Heart left ventricle (tissue), 16 donors: Measurements from ENCODE around the gene HOXB2. TPM values are rescaled to one million over a fixed set of nuclear protein-coding genes. Genes with fewer than 3 reads are reported as not detected.

ENCODE experiments used
- ATAC-seq, 4 donors: fragments of 200-7000 bp; cut with Tn5 transposase; one replicate each; pipeline ENCODE4 v1.9.1; 2020 to 2022; ENCODE audit warnings: moderate library complexity in 4 of 4, mild to moderate bottlenecking in 3 of 4, moderate number of reproducible peaks in 1 of 4
- DNase-seq, 5 donors: peaks; one replicate each; pipeline ENCODE4 v3.0.0-alpha.2; 2020
- H3K27ac ChIP-seq, 12 donors: fragments of 200-600 bp; sonication (generic) in 4 of 12; one replicate each; pipeline versions ENCODE4 v1.5.0 to v1.8.0; 2016 to 2022; ENCODE audit warnings: mild to moderate bottlenecking in 2 of 12
- H3K27me3 ChIP-seq, 9 donors: fragments of 200-600 bp; sonication (generic) in 2 of 9; one replicate each; pipeline versions ENCODE4 v1.5.1 to v1.8.0; 2016 to 2022; ENCODE audit warnings: mild to moderate bottlenecking in 3 of 9
- H3K36me3 ChIP-seq, 9 donors: fragments of 200-600 bp; sonication (generic) in 2 of 9; one replicate each; pipeline versions ENCODE4 v1.5.0 to v1.8.0; 2018 to 2022; ENCODE audit warnings: mild to moderate bottlenecking in 2 of 9
- H3K4me1 ChIP-seq, 12 donors: fragments of 200-600 bp; sonication (generic) in 4 of 12; one replicate each; pipeline versions ENCODE4 v1.5.0 to v1.8.0; 2016 to 2022; ENCODE audit warnings: mild to moderate bottlenecking in 3 of 12
- H3K4me3 ChIP-seq, 12 donors: fragments of 200-600 bp; sonication (generic) in 4 of 12; one replicate each; pipeline versions ENCODE4 v1.5.0 to v1.8.0; 2017 to 2022; ENCODE audit warnings: mild to moderate bottlenecking in 9 of 12, moderate library complexity in 4 of 12
- H3K9me3 ChIP-seq, 12 donors: fragments of 200-600 bp; sonication (generic) in 4 of 12; one replicate each; pipeline versions ENCODE4 v1.5.0 to v1.8.0; 2016 to 2022; ENCODE audit warnings: mild to moderate bottlenecking in 1 of 12
- POLR2A ChIP-seq, 2 donors: fragments of 450-650 bp; IDR thresholded peaks; one replicate each; pipeline ENCODE4 v1.6.1; 2017; ENCODE audit warnings: antibody characterized with exemption in 2 of 2, mild to moderate bottlenecking in 2 of 2, moderate library complexity in 2 of 2
- WGBS, 4 donors: extraction: QIAGEN DNeasy Blood & Tissue Kit in 2 of 4; methylation state at CpG; one replicate each; pipeline versions ENCODE4 v1.1.5 to v1.1.7; 2013 to 2018; 5-methylcytosine and 5-hydroxymethylcytosine counted together
- intact Hi-C, 10 donors: fragments of 100-400 bp; cut with DNase I; formaldehyde crosslinking; loops; one replicate each; pipeline versions ENCODE4 v1.11.1 to v1.14.2; 2022
- polyA plus RNA-seq, 2 donors: library from polyadenylated mRNA; stranded (reverse); fragments of 200-250 nt; gene quantifications; one replicate each; pipeline ENCODE4 v1.2.3, GENCODE V29; 2013
- total RNA-seq, 9 donors: library from RNA; depleted of rRNA in 2 of 9; stranded (reverse); fragments of >200 nt in 2 of 9; fragmentation: NEBNext Ultra II Directional in 3 of 9; extraction: Animal tissue kit (Norgen Biotek cat#: 25700) in 3 of 9; gene quantifications; one replicate each; pipeline versions ENCODE4 v1.1.0 to v1.2.4, GENCODE V29; 2016 to 2023
- TF ChIP-seq, protein P1 (sequence below), 12 donors: fragments of 200-600 bp; sonication (generic) in 4 of 12; IDR thresholded peaks; one replicate each; pipeline versions ENCODE4 v1.5.0 to v1.8.0; 2018 to 2022; ENCODE audit warnings: antibody characterized with exemption in 12 of 12, mild to moderate bottlenecking in 5 of 12
- donor health status: ischemic (EF 13 %, LVEDD 7.1; RV severe dilation, severe dysfunction).
- donor health status: healthy with polysubstance abuse.
- donor health status: DM: no; HTN: yes; CAD: no.
- donor health status: DM: no; HTN: no; CAD: no.
- donor health status: ischemic (EF 25% LVEDD 6.9; RV normal size, moderate dysfunction).
- donor health status: ischemic (EF 25% LVEDD 5.7; RV mildly dilated, moderate dysfunction).
- donor health status: healthy.
- donor health status: DM: yes; HTN: yes; CAD: no.
- donor health status: ischemic (EF 35%, LVEDD 5.7; RV mildly dilated, moderate dysfunction).
- donor health status: nonischemic (EF 11% LVEDD 7.7; RV severe dilation, severe dysfunction).
- donor health status: DM: yes; HTN: yes; CAD: no.
- donor health status: PGD.
- donor health status: ischemic (EF 29% LVEDD 5.4; RV normal size, mild dysfunction).
- donor health status: nonischemic (EF 23%, LVEDD 6.1; RV moderate dilation, normal function).

The HOXB2 gene
- total and polyA plus RNA-seq, 11 donors, result 0.81 to 6.9 (median 3.0) TPM

DNA sequence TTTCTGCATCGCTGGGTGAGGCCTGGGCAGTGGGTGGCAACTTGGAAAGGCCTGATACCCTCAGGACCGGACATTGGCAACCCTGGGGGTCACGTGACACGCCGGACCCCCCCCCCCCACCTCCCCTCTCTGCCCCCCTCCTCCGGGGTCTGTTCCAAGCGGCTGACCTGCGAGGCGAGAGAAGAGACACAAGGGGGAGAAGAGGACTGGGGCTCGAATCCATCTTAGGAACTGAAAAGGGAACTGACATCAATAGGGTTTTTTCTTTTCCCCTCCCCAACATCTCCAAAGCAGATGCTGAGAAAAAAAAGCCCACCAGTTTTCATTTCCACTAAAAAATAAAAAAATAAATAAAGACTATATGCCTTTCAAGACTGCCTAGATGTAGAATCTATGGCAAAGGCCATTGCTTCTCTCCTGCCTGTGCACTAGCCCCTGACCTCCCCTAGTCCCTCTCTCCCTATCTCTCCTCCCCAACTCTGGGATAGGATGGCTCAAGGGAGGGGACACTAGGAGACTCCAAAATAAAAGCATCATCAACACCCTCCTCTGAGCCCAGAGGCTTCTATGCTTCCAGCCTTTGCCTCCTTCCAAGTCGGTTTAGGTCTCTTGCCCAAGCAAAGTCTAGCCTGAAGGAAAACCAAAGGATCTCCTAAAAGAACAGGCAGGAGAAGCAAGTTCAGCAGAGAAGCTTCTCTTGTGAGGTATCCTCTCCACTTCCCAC is 7.7 kb upstream of the HOXB2 start:
- ATAC-seq (no peak), DNase-seq (no peak)
- WGBS, 4 donors, result 24 to 68% (median 47%) methylated on average over 9 to 11 of the region's 11 CpGs
- Histone ChIP-seq H3K36me3 (peaks cover 0 to 10% (median 0%) of the 10 kb centered on the region in 9 donors), H3K27me3 (peaks cover 0 to 93% (median 65%) of the 10 kb centered on the region in 9 donors), H3K4me3 (no peak overlapping the region), H3K27ac (peak overlapping the region in 1 of 12 donors; percentile 90), H3K4me1 (peaks cover 0 to 32% (median 0%) of the 10 kb centered on the region in 12 donors), H3K9me3 (no peaks in the 10 kb centered on the region)
- intact Hi-C loops, result no loop called here
- TF ChIP-seq POLR2A (IDR thresholded peaks at IDR 0.05), result no peak
- TF ChIP-seq, protein P1, sequence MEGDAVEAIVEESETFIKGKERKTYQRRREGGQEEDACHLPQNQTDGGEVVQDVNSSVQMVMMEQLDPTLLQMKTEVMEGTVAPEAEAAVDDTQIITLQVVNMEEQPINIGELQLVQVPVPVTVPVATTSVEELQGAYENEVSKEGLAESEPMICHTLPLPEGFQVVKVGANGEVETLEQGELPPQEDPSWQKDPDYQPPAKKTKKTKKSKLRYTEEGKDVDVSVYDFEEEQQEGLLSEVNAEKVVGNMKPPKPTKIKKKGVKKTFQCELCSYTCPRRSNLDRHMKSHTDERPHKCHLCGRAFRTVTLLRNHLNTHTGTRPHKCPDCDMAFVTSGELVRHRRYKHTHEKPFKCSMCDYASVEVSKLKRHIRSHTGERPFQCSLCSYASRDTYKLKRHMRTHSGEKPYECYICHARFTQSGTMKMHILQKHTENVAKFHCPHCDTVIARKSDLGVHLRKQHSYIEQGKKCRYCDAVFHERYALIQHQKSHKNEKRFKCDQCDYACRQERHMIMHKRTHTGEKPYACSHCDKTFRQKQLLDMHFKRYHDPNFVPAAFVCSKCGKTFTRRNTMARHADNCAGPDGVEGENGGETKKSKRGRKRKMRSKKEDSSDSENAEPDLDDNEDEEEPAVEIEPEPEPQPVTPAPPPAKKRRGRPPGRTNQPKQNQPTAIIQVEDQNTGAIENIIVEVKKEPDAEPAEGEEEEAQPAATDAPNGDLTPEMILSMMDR (IDR thresholded peaks at IDR 0.05), result no peak

DNA sequence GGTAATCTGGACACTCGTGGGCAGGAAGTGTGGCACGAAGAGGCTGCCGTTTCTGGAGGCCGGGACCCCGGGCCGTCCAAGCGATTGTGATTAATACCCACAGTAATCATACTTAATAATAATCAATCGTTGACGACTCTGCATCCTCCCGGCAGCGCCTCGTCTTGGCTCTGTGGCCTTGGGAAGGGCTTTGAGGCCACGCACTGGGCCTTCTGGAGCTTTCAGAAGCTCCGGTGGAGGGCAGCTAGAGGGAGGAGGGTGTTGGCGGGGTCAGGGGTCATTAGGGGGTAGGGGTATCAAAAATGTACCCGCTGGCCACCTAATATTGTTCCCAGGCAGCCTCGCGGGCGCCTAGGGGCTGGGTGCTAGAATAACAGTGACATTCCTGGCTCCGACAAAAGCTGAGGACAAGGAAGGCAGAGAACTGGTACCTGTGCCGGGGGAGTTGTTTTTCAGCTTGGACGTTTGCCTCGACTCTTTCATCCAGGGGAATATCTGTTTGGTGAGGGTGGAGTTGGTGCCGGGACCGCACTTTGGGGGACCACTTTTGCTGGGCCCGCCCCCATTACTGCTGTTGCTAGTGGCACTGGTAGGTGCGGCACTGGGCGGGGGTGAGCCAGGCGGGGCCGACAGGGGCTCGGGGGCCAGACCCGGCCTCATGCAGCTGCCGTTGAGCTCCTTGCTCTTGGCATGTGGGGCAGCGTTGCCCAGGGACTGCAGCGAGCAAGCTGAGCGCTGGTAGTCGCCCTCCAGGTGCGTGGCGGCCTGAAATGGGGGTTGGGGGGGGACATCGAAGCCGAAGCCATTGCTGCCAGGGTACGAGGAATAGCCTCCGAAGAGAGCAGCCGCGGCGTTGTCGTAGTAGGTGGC is 6.9 kb upstream of the HOXB2 start:
- Histone ChIP-seq H3K9me3 (no peaks in the 10 kb centered on the region), H3K27ac (peak overlapping the region in 1 of 12 donors; percentile 90), H3K4me1 (peaks cover 0 to 33% (median 2%) of the 10 kb centered on the region in 12 donors), H3K4me3 (no peak overlapping the region), H3K27me3 (peaks cover 0 to 93% (median 66%) of the 10 kb centered on the region in 9 donors), H3K36me3 (peaks cover 0 to 10% (median 0%) of the 10 kb centered on the region in 9 donors)
- WGBS, 4 donors, result 35 to 62% (median 51%) methylated on average over 35 to 47 of the region's 47 CpGs
- intact Hi-C loops, result no loop called here
- ATAC-seq, result no peak
- no peak for DNase-seq
- TF ChIP-seq, protein P1 (IDR thresholded peaks at IDR 0.05), result no peak
- TF ChIP-seq POLR2A (IDR thresholded peaks at IDR 0.05), result no peak

DNA sequence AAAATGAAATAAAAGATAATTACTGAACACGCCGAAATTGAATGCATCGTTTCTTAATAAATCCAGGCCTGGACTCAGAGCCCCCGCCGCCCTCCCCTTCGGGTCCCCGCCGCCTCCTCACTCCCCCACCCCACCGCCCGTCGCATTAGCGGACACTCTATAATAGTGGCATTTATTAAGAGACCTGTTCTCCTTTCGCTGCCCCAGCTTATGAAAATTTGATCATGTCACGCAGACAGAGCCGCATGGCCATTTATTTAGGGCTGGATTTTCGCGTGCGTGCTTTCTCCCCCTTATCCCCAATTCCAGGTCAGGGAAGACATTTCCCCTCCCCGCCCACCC is 6.3 kb upstream of the HOXB2 start:
- no peak for TF ChIP-seq POLR2A (IDR thresholded peaks at IDR 0.05)
- TF ChIP-seq, protein P1 (IDR thresholded peaks at IDR 0.05), result no peak
- DNase-seq (no peak), ATAC-seq (no peak)
- intact Hi-C loops, result no loop called here
- peaks cover 0 to 94% (median 70%) of the 10 kb centered on the region in 9 donors for H3K27me3 ChIP-seq
- 39 to 81% (median 61%) methylated on average over 19 of the region's 19 CpGs for WGBS, 4 donors
- H3K9me3 ChIP-seq, result no peaks in the 10 kb centered on the region
- H3K36me3 ChIP-seq, result peaks cover 0 to 10% (median 0%) of the 10 kb centered on the region in 9 donors
- H3K4me1 ChIP-seq, result peaks cover 0 to 35% (median 6%) of the 10 kb centered on the region in 12 donors
- H3K27ac ChIP-seq, result peak overlapping the region in 1 of 12 donors; percentile 90
- H3K4me3 ChIP-seq, result no peak overlapping the region
